GM21423 (cell line): ENCODE results near the gene ARPIN.
A peak's percentile ranks its signal among the peaks of the same experiment; 100 is the strongest.
"Not testable (repeated sequence)": the region's sequence is repeated elsewhere in the genome, so short reads cannot be mapped to it uniquely, and the experiment has no call there.

ENCODE experiments used
- ATAC-seq: cut with Tn5 transposase; IDR thresholded peaks from one replicate; pipeline ENCODE4 v1.9.1; 2021; ENCODE audit warnings: mild to moderate bottlenecking, moderate library complexity; ENCODE audit not compliant: unreplicated experiment

The ARPIN gene

GRCh38 chr15:89878323-89878722 is 34.4 kb downstream of the ARPIN start:
- ATAC-seq = no peak

GRCh38 chr15:89877083-89877425 is 35.7 kb downstream of the ARPIN start:
- ATAC-seq = no peak

GRCh38 chr15:89876396-89877082 is 36.2 kb downstream of the ARPIN start:
- no peak for ATAC-seq

- ATAC-seq = no peak
These were observed 37.0 kb downstream of the ARPIN start for GRCh38 chr15:89875741-89876140.

GRCh38 chr15:89874926-89875564 is 37.7 kb downstream of the ARPIN start:
- ATAC-seq = peak; percentile 83

GRCh38 chr15:89870688-89871288 is 42.0 kb downstream of the ARPIN start:
- no peak for ATAC-seq

- ATAC-seq = no peak
These were observed 42.7 kb downstream of the ARPIN start for GRCh38 chr15:89870006-89870405.

GRCh38 chr15:89869490-89869889 is 43.3 kb downstream of the ARPIN start:
- ATAC-seq = not testable (repeated sequence)

GRCh38 chr15:89864958-89865739 is 47.6 kb downstream of the ARPIN start:
- no peak for ATAC-seq

GRCh38 chr15:89863918-89864317 is 48.8 kb downstream of the ARPIN start:
- ATAC-seq = no peak

GRCh38 chr15:89860891-89861290 is 51.9 kb downstream of the ARPIN start:
- ATAC-seq = no peak

GRCh38 chr15:89860431-89860830 is 52.3 kb downstream of the ARPIN start:
- no peak for ATAC-seq

- no peak for ATAC-seq
These were observed 53.9 kb downstream of the ARPIN start for GRCh38 chr15:89858661-89859458.

GRCh38 chr15:89857673-89858072 is 55.1 kb downstream of the ARPIN start:
- ATAC-seq = no peak

- ATAC-seq = no peak
These were observed 56.8 kb downstream of the ARPIN start for GRCh38 chr15:89855948-89856347.

GRCh38 chr15:89854863-89855262 is 57.9 kb downstream of the ARPIN start:
- not testable (repeated sequence) for ATAC-seq

- no peak for ATAC-seq
These were observed 60.3 kb downstream of the ARPIN start for GRCh38 chr15:89852342-89852995.

- peak; percentile 78 for ATAC-seq
These were observed 60.9 kb downstream of the ARPIN start for GRCh38 chr15:89851673-89852341.

GRCh38 chr15:89848970-89849292 is 63.8 kb downstream of the ARPIN start:
- ATAC-seq = no peak

GRCh38 chr15:89847101-89847500 is 65.7 kb downstream of the ARPIN start:
- ATAC-seq = no peak
